ENCODE data around the gene ARHGAP26.
"Not testable (repeated sequence)": the region's sequence is repeated elsewhere in the genome, so short reads cannot be mapped to it uniquely, and the experiment has no call there.

The ARHGAP26 gene

DNA sequence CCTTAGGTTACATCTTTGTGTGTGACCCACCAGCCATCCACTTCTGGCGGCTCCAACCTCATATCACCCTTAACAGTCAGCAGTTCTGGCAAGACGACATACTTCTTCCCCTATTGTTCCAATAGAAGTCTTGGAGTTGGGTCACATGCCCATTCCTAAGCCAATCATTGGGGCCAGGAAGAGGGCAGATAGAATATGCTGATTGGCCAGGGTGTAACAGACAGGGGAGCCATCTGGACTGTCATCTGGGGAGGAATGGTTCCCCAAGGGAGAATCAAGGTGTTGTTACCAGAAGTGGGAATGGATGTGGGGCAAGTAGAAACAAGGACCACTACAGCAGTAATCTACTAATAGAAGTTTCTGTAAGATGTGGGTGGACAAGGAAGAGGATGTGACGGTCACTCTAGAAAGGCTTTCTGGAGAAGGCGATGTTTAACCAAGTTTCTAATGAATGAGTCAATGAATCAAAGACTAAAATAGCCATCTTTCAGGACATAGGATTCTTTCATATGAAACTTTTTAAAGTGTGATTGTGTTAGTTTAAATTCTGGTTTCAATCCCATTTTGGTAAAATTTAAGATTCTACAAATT, 200.4 kb downstream of the ARHGAP26 start:
- DNase-seq = no peak

DNA sequence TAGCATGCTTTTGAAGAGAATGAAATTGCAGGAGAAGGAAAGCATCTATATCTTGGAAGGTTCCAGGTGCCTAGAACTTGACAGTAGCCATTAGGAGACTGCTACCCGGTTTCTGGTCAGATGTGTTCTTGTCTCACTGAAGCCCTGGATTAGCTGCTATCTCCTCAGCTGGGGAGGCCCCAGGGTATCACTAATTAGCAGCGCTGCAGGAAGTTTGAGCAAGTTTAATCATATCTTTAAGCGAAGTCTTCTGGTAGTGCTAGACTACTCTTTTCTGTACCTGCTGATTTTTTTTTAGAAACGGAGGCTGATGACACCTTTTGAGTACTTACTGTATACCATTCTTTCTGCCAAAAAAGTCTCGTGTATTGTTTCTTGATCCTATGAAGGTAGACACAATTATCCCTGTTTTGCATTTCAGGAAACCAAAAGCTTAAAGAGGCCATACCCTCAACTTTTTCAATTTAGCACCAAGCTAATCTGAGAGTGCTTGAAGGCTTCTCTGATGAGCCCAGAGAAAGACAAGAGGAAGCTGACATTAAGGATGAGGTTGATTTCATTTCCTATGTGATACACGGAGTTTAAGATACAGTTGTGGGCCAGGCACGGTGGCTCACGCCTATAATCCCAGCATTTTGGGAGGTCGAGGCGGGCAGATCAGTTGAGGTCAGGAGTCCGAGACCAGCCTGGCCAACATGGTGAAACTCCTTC, 201.3 kb downstream of the ARHGAP26 start:
- DNase-seq = no peak

DNA sequence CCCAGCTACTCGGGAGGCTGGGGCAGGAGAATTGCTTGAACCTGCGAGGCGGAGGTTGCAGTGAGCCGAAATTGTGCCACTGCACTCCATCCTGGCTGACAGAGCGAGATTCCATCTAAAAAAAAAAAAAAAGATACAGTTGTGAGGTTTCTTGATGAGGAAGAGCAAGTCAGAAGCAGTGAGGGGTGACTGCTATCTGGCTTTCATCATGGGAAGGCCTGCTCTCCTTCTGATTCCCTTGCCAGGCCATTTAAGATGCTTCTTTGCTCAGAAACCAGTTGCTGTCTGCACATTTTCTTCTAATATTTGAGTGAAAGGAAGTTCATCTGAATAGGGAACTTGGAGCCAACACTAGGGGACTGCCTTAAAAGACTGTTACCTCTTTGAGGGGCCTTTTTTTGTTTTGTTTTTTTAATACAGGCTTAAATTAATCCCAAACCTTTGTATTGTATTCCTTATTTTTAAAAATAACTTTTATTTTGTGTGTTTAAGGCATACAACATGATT, 201.9 kb downstream of the ARHGAP26 start:
- DNase-seq = no peak

DNA sequence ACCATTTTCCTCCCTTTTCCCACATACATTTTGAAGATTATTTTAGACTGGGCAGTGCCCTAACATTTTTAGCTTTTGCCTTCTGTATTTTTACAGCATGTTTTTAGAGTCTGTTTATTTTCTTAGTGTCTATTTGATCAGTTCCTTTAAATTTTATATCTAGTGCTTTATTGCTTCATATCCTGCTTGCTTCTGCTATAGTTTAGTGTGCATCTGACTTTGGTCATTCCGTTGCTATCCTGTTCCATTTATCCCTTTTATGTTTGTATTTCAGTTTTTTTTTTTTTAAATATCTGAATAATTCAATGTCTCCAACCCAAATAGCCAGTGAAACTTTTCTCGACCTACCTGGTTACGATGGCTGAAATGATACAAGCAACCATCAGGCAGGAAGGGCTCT, 203.8 kb downstream of the ARHGAP26 start:
- DNase-seq = no peak

DNA sequence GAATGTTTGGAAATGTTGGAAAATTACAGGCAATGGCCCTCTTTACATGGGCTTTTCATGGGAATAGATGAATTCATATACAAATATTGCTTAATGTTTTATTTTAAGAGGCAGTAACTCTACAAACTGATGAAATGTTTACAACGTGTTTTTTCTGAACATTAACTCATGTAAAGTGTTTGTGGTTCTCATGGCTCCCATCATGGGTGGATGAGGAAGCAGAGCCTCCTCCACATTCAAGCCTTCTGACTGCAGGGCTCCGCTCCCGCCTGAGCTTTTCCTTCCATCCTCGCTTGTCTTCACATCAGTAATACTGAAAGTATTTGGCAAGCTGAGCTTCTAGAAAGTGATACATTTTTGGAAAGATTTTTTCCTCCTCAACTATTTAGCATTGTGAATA, 204.2 kb downstream of the ARHGAP26 start:
- DNase-seq = no peak

DNA sequence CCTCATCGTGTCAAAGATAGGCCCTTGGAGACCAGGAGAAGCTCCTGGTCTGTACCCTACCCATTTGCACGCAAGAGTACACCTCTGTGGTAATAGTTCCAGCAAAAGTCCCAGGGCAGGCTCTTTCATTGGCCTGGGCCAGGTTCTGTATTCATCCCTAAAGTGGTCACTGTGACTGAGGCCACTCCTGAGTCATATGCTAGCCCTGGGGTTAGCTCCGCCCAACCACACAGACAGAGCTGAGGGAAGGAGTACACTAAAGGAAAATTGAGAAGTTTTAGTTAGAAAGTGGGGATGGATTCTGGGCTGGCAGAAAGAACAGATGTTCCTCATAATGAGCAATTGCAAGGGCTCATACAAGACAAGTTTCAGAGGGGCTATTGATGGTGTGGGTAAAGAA, 206.7 kb downstream of the ARHGAP26 start:
- DNase-seq = no peak

DNA sequence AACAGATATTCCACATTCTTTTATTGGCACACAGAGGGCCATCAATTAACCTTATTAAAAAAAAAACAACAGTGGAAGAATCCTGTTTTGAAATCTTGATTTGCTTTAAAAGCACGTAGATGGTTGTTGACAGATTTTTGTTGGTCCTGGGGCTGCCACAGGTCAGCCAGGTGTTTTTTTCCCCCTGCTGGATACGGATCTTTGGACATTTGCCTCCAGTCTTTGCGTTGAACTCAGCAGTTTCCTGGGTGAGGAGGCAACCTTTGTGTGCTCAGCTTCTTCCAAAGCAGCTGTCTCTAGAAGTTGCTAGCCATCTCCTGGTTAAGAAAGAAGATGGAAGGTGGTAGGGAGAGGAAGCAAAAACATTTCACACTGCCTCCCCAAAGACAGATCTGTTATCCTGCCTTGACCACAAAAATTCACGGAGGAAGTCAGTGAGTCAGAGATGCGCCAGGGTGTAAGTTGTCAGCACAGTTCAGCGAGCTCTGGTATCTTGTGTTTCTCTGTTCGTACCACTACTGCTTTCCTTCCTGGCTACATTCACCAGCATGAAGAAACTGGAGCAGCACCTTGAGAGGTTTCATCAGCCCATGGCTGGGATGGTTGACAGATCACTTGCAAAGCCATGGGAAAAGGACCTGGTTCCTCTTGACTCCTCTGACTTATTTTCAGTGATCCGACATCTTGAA, 207.3 kb downstream of the ARHGAP26 start:
- DNase-seq = no peak

DNA sequence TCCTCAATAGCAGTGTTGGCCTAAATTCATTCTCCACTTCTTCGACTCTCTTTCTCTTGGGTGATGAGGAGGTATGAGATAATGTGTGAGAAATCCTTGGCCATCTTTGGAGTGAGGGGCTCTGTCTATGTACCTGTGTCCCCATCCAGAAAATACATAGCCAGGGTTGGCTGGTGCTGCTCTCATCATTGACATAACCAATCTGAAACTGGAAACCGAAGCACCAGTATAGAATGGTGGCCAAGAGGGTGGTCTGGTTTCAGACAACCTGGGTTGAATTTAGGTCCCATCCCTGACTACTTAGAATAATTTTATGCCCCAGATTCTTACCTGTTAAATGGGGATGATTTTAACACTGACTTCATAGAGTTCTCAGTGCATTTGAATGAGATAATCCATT, 208.1 kb downstream of the ARHGAP26 start:
- DNase-seq = no peak

DNA sequence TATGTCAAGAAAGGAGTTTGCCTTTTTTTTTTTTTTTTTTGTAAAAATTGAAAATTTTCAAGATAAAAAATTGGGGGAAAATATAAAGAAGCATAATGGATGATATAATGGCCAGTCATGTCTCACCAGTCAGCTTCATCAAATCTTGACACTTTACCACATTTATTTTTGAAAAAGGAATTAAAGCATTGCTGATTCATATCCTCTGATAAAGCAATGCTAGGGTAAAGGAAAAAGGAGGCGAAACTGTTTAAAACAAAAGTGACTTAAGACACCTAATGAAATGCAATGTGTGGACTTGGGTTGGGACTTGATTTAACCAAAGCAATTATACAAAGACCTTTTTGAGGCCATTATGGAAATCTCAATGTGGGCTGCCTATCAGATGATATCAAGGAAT, 208.5 kb downstream of the ARHGAP26 start:
- no peak for DNase-seq

DNA sequence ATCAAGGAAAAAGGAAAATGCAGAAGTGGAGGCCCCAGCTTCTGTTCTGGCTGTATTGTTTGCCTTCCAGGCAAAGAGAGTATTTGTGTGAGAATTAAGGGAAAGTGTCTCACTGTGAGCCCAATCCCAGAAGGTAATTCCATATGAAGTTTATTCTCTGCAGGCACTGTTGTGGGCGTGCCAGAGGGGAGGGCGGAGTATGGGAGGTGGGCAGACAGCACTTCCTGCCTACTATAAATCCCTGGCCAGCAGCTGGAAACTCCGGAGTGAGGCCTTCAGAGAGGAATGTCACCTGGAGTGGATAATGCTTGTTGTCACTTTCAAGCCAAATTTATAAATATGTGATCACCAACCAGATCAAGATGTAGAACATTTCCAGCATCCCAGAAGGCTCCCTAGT, 209.5 kb downstream of the ARHGAP26 start:
- no peak for DNase-seq

DNA sequence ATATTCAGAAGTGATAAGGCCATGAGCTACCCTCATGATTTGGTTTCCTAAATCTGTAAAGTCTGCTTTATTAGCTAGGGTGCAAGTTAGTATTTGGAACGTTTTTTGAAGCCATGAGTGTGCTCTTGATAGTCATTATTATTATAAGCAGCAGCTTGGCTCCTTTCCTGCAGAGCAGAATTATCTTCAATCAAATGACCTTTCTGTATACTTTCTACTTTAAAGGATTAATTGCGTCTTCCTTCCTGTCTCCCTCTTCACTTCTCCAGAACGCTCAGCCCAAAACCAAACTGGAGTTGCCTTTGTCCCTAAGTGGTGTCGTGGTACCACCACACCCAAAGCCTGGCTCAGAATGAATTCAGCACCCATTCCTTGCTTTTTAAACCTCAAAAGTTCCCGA, 211.3 kb downstream of the ARHGAP26 start:
- DNase-seq = no peak

DNA sequence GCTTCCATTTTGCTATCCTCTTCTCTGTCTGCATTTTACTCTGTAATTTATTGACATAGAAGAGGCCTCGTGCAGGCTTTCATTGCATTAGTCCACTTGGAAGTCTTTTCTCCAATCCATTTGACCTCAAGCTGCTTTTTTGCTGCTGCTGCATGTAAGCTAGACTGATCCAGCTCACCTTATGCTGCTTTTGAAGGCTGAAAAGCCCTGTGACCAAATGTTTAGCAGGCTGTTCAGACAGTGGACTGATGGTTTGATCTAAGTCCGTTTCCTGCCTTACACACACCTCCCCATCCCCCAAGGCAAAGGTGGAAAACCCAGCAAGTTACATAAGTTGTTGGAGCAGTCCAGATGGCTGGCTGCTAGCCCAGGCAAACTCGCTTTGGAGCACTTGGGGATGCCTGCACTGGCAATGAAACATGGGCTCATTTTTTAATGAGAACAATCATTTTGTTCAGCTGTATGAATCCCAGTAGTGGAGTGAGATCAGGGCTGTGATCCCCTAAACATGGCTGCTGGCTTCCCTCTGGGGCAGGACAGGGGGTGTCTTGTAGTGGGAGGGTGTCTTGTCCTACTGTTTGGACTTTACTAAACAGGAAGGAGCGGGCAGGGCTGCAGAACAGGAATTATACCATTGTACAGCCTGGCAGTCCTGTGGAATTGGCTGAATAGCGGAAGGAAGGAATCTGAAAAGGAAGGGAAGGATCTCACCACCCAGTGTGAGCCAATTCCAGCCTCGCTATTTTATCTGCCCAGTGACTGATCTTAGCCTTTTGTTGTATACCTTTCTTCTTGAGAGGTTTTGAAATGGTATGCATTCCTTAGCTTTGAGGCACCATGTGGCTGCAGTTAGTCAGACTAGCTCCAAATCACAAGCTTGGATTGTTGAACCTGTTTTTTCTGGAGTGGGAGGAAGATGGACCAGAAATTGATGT, 212.0 kb downstream of the ARHGAP26 start:
- no peak for DNase-seq

DNA sequence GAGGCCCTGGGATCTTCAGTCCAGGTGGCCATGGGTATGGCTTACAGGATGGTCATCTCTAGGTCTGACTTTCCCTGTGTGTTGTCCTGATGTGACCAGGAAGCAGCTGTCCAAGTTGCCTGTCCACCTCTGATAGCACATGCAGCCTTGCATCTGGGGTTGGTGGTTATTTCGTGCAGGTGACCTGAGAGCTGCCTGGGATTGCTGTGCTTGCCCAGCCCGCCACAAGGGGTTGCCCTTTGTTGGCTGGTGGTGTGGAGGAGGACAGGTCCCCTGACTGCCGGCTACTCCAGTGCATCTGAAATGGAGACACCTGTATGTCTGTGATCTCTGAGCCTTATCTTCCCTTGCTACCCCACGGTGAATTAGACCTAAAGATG, 212.6 kb downstream of the ARHGAP26 start:
- DNase-seq = no peak

DNA sequence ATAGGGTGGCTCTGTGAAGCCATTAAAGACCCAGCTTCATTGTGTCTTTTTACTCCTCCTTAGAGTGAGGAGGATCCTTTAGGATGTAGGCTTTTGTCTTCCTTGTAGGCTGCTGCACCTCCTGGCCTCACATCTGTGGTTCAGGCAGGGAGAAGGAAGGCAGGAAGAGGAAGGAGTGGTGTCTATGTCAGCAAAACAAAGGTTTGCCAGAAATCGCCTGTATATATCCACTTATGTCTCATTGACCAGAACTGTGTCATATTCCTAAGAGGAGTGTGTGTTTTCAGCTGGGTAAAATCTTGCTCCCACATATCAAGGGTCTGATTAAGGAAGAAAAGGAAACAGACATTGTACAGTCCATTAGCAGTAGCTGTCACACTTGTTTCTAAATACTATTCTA, 213.8 kb downstream of the ARHGAP26 start:
- DNase-seq = no peak

DNA sequence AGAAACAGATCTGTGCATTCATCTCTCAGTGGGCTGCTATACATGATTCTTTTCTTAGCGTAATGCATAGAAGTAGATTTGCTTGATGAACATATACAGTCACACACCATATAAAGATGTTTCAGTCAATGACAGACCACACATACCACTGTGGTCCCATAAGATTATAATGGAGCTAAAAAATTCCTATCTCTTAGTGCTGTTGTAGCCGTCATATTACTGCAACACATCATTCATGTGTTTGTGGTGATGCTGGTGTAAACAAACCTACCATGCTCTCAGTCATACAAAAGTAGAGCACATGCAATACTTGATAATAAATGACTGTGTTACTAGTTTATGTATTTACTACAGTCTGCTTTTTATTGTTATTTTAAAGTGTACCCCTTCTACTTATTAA, 214.3 kb downstream of the ARHGAP26 start:
- DNase-seq = no peak

DNA sequence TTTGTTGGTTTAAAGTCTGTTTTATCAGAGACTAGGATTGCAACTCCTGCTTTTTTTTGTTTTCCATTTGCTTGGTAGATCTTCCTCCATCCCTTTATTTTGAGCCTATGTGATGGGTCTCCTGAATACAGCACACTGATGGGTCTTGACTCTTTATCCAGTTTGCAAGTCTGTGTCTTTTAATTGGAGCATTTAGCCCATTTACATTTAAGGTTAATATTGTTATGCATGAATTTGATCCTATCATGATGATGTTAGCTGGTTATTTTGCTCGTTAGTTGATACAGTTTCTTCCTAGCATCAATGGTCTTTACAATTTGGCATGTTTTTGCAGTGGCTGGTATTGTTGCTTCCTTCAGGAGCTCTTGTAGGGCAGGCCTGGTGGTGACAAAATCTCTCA, 219.1 kb downstream of the ARHGAP26 start:
- DNase-seq = not testable (repeated sequence)

DNA sequence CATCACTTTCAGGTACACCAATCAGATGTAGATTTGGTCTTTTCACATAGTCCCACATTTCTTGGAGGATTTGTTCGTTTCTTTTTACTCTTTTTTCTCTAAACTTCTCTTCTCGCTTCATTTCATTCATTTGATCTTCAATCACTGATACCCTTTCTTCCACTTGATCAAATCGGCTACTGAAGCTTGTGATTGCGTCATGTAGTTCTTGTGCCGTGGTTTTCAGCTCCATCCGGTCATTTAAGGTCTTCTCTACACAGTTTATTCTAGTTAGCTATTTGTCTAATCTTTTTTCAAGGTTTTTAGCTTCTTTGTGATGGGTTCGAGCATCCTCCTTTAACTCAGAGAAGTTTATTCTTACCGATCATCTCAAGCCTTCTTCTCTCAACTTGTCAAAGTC, 219.9 kb downstream of the ARHGAP26 start:
- DNase-seq = not testable (repeated sequence)

DNA sequence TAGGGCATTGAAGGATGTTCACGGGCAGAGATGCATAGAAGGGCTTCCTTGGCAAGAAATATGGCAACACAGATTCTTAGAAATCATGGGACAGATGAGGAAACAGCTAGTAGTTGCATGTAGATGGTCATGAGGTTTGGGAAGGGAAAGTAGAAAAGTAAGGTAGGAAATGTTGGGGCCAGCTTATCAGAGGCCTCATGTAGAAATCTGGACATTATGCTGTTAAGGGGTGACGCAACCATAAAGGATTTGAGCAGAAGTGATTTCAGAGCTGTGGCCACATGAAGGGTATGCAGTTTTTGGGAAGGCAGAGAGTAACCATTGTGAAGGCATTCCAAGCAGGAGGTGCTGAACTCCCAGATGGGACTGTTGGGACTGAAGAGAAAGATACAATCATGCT, 224.0 kb downstream of the ARHGAP26 start:
- DNase-seq = no peak

DNA sequence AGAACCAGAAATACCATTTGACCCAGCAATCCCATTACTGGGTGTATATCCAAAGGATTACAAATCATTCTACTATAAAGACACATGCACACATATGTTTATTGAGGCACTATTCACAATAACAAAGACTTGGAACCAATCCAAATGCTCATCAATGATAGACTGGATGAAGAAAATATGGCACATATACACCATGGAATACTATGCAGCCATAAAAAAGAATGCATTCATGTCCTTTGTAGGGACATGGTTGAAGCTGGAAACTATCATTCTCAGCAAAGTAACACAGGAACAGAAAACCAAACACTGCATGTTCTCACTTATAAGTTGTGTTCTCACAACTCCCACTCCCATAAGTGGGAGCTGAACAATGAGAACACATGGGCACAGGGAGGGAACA, 225.4 kb downstream of the ARHGAP26 start:
- DNase-seq = not testable (repeated sequence)

DNA sequence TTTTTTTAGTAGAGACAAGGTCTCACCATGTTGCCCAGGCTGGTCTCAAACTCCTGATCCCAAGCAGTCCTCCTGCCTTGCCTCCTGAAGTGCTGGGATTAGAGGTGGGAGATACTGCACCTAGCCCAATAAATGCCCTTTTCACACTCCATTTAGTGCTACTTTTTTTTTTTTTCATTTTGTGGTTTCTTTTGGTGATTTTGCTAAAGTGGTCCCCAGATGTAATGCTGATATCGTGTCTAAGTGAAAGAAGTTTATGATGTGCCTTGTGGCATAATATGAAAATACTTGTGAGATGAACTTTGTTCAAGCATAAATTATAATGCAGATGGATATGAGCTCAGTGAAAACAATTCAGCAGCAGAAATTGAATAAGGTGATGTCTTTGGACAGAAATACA, 227.4 kb downstream of the ARHGAP26 start:
- no peak for DNase-seq

DNA sequence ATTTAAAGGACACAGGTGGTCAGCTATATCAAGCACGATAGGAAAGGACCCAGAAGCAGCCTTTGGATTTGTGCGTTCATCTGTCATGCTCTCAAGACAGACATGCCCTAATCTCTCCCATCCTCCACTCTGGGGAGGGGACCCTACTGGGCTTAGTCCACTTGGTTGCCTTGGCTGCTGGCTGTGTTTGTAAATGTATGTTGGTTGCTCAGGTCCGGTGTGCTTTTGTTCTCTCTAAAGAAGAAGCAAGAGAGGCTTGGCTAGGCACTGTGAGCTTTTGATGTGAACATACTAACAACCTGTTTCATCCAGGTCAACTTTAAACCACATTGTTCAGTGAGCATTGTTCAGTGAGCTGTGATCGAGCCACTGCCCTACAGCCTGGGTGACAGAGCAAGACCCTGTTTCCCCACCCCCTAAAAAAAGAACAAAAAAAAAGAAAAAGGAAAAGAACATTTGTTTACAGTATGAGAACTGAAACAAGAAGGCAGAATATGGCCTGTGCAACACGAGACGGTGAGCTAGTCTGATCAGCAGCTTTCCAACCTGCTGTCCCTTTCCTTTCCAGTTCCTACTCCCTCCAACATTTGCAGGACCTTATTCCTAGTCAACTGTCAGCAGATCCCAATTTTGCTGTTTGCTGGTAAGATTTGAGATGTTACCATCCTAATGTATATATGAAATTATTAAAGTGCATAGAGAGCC, 228.3 kb downstream of the ARHGAP26 start:
- DNase-seq = no peak

DNA sequence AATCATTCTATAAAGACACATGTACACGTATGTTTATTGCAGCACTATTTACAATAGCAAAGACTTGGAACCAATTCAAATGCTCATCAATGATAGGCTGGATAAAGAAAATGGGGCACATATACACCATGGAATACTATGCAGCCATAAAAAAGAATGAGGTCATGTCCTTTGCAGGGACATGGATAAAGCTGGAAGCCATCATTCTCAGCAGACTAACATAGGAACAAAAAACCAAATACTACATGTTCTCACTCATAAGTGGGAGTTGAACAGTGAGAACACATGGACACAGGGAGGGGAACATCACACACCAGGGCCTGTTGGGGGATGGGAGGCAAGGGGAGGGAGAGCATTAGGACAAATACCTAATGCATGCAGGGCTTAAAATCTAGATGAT, 230.4 kb downstream of the ARHGAP26 start:
- not testable (repeated sequence) for DNase-seq

Measured in amniotic stem cell (primary cell).